ENCODE data around the gene ANXA11.
A peak's percentile ranks its signal among the peaks of the same experiment; 100 is the strongest.
"Not testable (repeated sequence)": the region's sequence is repeated elsewhere in the genome, so short reads cannot be mapped to it uniquely, and the experiment has no call there.

ANXA11 gene

GRCh38 chr10:80205477-80206276 is at the start of gene ANXA11:
ANXA11 (minus strand) TSS chr10:80205537; CDS start chr10:80172861, 32,676 bp downstream.
- peak; percentile 89 for DNase-seq

GRCh38 chr10:80254726-80255125 is 49.4 kb upstream of the ANXA11 start:
- DNase-seq: not testable (repeated sequence)

GRCh38 chr10:80253963-80254271 is 48.6 kb upstream of the ANXA11 start:
- DNase-seq: not testable (repeated sequence)

GRCh38 chr10:80253266-80253962 is 48.1 kb upstream of the ANXA11 start:
- DNase-seq: no peak

- DNase-seq: no peak
Measured at GRCh38 chr10:80252296-80252887, 47.1 kb upstream of the ANXA11 start.

GRCh38 chr10:80251703-80252280 is 46.5 kb upstream of the ANXA11 start:
- not testable (repeated sequence) for DNase-seq

- not testable (repeated sequence) for DNase-seq
Measured at GRCh38 chr10:80250399-80250798, 45.1 kb upstream of the ANXA11 start.

- DNase-seq: not testable (repeated sequence)
Measured at GRCh38 chr10:80249906-80250305, 44.6 kb upstream of the ANXA11 start.

GRCh38 chr10:80247611-80248010 is 42.3 kb upstream of the ANXA11 start:
- not testable (repeated sequence) for DNase-seq

- not testable (repeated sequence) for DNase-seq
Measured at GRCh38 chr10:80244371-80244770, 39.0 kb upstream of the ANXA11 start.

GRCh38 chr10:80242341-80242740 is 37.0 kb upstream of the ANXA11 start:
- not testable (repeated sequence) for DNase-seq

- DNase-seq: not testable (repeated sequence)
Measured at GRCh38 chr10:80236457-80236856, 31.1 kb upstream of the ANXA11 start.

- not testable (repeated sequence) for DNase-seq
Measured at GRCh38 chr10:80234331-80235235, 29.2 kb upstream of the ANXA11 start.

GRCh38 chr10:80233871-80234270 is 28.5 kb upstream of the ANXA11 start:
- not testable (repeated sequence) for DNase-seq

- DNase-seq: not testable (repeated sequence)
Measured at GRCh38 chr10:80226723-80227122, 21.4 kb upstream of the ANXA11 start.

- DNase-seq: not testable (repeated sequence)
Measured at GRCh38 chr10:80223031-80223419, 17.7 kb upstream of the ANXA11 start.

GRCh38 chr10:80218878-80219277 is 13.5 kb upstream of the ANXA11 start:
- DNase-seq: not testable (repeated sequence)

GRCh38 chr10:80214368-80214982 is 9.1 kb upstream of the ANXA11 start:
- not testable (repeated sequence) for DNase-seq

GRCh38 chr10:80212535-80213115 is 7.3 kb upstream of the ANXA11 start:
- DNase-seq: not testable (repeated sequence)

GRCh38 chr10:80211786-80212185 is 6.4 kb upstream of the ANXA11 start:
- no peak for DNase-seq

- DNase-seq: no peak
Measured at GRCh38 chr10:80210259-80210658, 4.9 kb upstream of the ANXA11 start.

All from CD4-positive, alpha-beta T cell treated with Interleukin-12 subunit alpha and Interleukin-12 subunit beta, for 1 hour (primary cell).